Activated T-helper 9 cell treated with anti-CD3 and anti-CD28 coated beads, Interleukin-2, amount 50 U/mL, for 16 hours (primary cell): ENCODE measurements around the gene GPR55.

Experiments
- DNase-seq: peaks from one replicate; pipeline ENCODE4 v3.0.0-alpha.2; 2020; ENCODE audit warnings: low read depth

GPR55 gene

GRCh38 chr2:230934231-230935129 lies 9.4 kb upstream of the GPR55 start:
- no peak for DNase-seq

DNA sequence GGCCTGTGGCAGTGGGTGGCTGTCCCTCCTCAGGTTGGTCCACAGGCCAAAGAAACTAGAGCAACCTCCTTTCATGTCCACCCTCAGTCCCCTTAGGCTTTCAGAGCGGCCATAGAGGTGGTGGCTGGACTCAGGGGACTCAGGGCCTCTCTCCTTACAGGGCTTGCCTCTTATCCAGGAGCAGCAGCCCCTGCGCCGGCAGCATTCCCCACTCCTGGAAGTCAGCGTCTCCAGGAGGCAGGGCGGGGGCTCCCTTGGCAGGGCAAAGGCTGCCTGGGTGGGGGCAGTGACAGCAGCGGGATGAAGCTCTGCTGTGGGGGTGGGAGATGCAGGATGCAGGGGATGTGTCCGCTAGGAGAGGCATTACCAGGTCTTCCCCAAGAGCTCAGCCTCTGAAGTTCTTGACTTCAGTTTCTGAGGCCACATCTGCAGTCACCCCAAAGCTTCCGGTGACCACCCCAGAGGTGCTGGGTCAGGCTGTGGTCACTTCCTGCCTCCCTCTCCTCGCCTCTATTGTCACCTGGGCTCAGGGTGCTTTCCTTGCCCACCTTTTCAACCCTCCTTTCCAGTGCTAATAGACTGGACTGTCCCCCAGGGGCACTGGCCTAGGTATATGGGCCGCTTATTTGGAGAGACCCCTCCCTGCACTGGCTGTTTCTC lies 8.6 kb upstream of the GPR55 start:
- no peak for DNase-seq

DNA sequence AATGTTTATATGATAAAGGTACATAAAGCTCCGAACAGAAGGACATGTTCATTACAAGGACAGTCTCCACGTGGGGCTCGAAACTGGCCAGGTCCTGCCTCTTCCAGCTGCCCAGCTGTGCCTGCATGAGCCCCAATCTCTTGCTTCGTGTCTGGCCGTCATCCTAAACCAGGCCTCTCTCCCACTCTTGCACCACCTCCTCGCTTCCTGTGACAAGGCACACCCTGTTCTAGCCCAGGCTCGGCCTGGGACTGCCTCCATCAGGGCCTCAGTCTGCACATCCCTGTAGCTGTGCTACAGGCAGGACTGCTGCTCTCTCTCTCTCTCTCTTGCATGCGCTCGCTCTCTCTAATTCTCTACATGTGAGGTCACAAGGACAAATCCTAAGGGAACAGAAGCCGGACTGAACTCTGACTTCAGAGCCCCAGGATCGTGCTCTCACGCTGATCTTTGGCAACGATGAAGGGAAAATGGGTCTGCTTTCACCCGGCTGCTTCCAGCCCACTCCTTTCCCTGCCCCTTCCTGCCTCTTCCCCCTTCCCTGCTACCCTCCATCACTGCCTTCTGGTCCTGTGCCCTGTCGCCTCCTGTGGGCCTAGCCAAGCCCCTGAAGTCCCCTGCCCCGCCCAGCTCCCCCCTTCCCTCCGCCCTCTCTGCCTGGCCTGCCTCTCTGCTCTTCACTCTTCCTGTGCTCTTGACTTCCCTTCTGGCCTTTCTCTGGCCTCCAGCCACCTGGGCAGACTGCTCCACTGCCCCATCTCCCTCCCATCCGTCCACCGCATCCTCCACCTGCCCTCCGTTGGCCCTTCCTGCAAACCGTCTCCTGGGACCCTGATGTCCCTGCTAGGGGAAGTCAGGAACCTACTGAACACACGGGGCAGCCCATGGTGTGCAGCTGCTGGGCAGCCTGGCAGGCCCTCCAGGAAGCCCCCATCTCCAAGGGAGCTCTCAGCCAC lies 7.8 kb upstream of the GPR55 start:
- no peak for DNase-seq

DNA sequence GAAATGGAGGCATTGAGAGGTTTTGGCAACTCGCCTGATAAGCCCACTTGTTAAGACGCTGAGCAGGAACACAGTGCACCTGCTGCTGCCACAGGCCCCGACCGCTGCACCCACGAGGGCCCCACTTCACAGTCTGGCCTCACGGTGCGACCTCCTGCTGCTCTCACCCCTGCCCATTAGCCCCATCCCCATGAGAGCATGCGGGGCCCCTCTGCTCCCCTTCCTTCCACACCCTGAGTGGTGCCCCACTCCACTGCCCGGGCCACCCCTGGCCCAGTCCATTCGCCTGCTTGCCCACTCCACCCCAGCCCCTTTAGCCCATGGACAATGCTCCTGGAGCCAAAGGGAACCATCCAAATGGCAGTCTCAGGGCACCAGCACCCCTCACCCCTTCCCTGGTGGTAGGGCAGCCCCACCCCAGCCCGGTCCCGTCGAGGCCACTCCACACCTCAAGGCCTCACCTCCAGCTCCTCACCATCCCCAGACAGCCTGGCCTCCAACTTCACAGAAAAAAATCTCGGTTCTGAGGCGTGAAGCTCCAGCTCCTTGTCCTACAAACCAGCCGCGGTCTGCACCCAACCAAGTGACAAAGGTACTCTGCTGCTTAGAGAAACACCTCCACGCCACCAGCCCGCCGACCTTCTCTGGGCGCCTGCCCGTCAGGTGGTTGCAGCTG lies 6.7 kb upstream of the GPR55 start:
- DNase-seq: no peak

DNA sequence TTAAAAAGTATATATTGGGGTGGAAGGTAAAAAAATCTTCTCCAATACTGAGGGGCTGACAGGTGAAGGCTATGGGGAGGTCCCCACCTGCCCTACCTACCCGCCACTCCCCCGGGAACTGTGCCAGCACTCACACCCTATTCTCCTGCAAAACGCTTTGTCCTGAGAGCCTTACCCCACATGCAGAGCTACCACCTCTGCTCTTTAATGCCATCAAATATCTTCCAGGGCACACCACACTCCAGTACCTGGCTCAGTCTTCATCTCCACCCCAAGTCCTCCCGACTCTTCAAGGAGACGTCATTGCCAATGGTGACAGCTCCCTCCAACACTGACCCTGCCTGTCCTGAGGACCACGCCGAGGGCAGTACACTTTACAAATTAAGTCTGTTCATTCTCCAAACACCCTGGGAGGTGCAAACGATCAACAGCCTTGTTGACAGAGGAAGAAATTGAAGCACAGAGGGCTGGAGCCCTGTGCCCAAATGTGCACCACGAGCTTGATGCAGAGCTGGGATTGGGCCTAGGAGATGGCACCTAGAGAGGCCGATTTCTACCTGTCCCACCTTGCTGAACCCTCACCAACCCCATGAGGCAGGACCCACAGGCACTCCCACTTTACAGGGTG lies 6.0 kb upstream of the GPR55 start:
- DNase-seq: no peak

DNA sequence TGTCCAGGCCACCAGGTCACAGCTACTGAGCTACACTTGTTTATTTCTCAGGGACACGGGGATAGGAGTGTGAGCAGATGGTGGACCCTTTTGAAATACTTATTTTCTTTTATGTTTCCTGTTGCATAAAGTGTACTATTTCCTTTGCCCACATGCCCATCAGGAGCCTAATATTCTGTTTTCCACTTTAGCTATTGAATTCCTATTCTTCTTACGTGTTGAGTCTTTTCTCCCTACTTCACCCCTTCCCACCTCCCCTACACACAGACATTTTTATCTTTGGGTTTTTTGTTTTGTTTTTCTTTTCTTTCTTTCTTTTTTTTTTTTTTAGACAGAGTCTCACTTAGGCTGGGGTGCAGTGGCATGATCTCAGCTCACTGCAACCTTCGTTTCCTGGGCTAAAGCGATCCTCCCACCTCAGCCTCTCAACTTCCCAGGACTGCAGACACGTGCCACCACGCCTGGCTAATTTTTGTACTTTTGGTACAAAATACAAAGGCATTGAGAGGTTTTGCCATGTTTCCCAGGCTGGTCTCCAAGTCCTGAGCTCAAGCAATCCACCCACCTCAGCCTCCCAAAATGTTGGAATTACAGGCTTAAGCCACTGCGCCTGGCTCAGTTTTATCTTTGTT lies 5.2 kb upstream of the GPR55 start:
- no peak for DNase-seq

DNA sequence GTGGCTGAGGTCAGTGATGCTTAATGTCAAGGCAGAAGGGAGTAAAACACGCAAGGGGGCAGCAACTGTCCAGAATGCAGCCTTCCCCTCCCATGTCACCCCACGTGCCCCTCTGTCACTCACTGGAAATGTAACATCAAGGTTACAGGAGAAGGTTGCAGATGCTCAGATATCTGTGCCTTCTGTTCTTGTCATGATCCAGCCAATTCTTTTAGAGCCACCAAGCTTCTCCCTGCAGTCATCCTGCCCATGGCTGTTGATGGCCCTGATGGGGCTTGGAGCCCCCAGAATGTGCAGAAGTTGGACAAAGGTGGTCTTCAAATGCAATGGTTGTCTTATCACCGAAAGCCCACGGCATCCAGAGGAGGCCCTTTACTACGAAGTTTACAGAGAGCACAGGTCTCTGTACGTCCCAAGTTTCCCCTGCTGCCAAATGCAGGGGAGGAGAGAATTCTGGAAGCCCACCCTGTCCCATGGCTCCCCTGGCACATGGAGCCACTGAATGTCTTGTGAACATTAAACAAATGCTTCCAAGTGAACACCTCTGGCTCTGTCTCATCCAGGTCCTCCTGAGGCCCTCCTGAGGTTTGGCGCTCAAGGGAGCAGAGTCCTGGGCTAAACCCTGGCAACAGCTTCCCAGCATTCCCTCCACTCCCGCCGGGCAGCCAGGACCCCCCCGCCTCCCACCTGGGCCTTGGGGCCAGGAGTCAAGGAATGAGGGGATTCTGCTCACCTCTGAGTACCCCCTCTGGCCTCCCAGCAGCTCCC lies 4.5 kb upstream of the GPR55 start:
- no peak for DNase-seq

GRCh38 chr2:230928701-230929380 lies 3.8 kb upstream of the GPR55 start:
- no peak for DNase-seq

GRCh38 chr2:230927711-230928341 lies 2.8 kb upstream of the GPR55 start:
- no peak for DNase-seq

- no peak for DNase-seq
Observed at GRCh38 chr2:230925879-230926765, 1.1 kb upstream of the GPR55 start.

- no peak for DNase-seq
Observed at GRCh38 chr2:230925443-230925878, 419 bp upstream of the GPR55 start.

GRCh38 chr2:230924092-230924469 lies 961 bp downstream of the GPR55 start:
- DNase-seq: no peak

- no peak for DNase-seq
Observed at GRCh38 chr2:230922951-230923717, 1.9 kb downstream of the GPR55 start.

DNA sequence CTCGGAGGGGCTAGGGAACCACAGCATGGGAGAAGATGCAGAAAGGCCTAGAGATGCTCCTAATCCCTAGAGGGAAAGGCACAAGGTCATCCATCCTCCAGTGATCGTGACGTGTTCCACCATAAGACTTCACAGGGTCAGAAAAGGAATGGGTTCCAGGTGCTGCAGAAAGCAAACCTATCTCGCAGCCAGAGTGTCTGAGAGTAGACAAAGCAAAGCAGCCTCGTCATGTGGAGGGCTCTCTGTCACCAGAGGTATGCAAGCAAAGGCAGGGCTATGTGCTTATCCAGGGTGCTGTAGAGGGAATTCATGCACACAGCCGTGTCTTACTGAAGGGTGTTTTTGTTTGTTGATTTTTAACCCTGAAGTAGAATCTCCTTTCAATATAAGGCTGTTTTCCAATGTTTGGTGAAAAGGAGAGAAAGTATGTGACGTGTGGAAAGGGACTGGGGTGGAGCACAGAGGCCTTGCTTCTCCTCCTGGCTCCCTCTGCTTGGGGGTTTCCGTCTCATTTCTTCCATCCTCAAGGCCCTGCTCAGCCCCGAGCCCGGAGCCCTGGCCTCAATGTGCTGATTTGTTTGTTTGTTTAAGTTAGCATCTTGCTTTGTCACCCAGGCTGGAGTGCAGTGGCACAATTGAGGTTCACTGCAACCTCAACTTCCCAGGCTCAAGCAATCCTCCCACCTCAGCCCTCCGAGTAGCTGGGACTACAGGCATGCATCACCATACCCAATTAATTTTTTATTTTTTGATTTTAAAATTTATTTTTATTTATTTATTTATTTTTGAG lies 3.0 kb downstream of the GPR55 start:
- no peak for DNase-seq

DNA sequence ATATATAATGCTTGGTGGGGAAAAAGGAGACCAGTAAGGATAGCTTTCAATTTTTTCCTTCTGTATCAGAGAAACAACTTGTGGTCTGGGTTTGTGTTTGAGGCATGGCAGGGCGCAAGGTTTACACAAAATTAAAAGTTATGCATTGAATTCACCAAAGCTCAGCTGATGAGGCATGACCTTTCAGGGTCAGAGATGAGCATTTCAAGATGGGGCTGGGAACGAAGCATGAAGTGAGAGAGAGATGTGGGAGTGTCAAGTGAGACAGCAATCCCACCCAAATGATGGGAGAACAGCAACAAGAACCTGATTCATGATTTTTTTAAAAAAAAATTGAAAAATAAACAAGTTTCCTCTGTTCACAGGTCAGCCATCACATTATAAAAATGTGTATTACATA lies 4.9 kb downstream of the GPR55 start:
- DNase-seq: no peak

DNA sequence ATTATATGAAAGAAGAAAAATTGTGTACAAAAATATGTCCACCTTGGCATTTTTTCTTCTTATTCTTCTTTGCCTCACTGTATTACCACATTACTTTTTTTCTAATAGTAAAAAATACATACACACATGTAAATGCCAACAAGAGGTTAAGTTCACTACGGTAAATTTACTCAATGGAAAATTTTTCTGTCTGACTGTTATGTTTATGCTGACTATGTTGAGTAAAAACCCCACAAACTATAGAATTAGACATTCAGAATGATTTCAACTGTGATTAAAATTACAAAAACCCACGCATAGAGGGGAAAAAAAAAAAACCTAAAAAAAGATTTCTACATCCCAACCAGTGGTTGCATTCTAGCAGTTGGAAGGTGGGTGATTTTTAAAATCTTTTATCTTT lies 5.4 kb downstream of the GPR55 start:
- DNase-seq: no peak
